Putamen (tissue), 1 donor: ENCODE measurements around the gene PCDHGA1.

Source experiments
- DNase-seq: peaks from one replicate; pipeline ENCODE4 v3.0.0-alpha.2; 2016; ENCODE audit warnings: low spot score

PCDHGA1 gene

DNA sequence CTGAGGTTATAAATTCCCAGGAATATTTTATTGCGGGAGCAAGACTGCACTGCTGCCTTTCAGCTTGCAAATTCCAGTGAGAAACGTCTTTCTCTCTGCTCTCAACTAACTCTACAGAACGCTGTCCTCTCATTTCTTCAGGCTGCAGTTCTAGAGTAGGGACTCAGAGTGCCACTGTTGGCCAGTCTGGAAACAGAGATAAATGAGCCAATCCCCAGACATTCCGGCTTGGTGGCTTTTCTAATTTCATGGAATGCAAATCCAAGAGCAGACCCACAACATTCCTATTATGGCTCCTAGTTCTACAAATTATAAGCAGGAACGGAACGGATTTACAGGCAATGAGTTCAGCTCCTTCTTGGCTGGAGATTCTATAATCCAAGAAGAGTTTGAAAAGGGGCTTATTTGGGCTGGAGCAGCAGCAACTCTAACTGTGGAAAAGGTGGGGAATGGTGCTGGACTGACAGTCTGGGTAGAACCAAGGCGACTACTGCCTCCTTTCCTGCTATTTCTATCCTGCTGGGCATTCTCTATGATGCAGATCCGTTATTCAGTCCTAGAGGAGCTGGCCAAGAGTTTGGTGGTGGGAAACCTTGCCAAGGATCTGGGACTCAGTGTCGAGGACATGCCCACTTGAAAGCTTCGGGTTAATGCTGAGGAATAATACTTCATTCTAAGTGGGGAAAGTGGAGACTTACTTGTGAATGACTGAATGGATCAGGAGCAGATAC, 109.3 kb downstream of the PCDHGA1 start:
- no peak for DNase-seq

DNA sequence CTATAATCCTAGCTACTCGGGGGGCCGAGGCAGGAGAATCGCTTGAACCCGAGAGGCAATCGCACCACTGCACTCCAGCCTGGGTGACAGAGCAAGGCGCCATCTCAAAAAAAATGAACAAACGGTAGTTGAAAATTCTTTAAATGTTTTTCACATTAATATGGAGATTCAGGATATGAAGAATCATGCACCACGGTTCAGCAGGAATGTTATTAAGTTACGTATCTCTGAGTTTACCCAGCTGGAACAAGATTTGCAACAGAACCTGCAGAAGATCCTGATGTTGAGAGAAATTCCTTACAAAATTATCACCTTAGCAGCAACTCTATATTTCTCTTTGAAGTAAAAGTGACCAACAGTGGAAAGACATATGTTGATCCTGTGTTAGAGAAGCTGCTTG, 110.0 kb downstream of the PCDHGA1 start:
- no peak for DNase-seq

DNA sequence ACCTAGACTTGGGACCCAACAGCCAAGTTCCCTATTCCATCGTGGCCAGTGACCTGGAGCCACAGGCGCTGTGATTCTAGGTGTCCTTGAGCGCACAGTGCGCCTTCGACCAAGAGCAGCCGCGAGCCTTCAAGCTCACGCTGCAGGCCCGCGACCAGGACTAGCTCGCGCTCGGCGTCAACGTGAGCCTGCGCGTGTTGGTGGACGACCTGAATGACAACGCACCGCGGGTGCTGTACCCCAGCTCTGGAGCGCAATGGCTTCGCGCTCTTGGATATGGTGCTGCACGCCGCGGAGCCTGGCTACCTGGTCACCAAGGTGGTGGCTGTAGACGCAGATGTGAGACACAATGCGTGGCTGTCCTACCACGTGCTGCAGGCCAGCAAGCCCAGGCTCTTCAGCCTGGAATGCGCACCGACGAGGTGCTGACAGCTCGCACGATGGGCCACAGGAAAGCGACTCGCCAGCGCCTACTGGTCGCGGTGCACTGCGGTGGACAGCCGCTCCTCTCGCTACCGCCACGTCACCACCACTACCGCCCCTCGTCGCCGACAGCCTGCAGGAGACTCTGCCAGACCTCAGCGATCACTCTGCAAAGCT, 111.4 kb downstream of the PCDHGA1 start:
- DNase-seq = no peak

DNA sequence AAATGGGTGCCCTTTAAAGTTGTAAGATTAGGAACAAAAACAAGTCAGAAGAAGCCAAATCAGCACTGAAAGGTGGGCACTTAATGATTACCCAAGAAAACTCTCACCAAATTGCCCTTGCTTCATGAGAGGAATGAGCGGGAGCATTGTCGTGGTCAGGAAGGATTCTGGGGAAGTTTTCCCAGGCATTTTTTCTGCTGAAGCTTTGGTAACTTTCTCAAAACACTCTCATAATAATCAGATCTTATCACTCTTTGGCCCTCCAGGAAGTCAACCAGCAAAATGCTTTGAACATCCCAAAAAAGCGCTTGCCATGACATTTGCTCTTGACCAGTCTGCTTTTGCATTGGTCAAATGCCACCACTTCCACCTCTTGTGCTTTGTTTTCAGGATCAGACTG, 135.0 kb downstream of the PCDHGA1 start:
- DNase-seq = no peak

DNA sequence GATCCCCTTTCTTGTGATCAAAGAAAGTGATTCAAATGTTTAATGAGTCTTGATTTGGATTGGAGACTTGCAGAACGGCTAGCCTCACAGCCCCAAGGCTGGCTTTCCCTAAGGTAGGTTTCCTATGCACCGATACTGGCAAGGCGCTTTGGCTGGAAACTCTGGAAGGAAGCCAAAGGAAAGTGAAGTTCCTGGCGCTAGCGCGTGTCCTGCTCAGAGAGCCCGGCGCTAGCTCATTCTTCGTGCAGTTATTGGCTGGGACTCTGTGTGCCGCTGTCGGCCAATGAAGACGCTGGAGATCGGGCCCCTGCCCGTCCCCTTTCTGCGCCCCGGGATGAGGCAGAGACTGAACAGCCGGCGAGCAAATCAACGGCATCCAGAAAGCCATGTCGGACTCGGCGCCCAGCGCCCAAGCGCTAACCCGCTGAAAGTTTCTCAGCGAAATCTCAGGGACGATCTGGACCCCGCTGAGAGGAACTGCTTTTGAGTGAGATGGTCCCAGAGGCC, 145.4 kb downstream of the PCDHGA1 start, which contains the start of gene PCDHGC3:
TSS of gene PCDHGC3 (plus strand) at position 342 of the 507 bp plus-strand sequence. CDS start at position 493, 151 bp downstream.
- DNase-seq = peak; percentile 85

DNA sequence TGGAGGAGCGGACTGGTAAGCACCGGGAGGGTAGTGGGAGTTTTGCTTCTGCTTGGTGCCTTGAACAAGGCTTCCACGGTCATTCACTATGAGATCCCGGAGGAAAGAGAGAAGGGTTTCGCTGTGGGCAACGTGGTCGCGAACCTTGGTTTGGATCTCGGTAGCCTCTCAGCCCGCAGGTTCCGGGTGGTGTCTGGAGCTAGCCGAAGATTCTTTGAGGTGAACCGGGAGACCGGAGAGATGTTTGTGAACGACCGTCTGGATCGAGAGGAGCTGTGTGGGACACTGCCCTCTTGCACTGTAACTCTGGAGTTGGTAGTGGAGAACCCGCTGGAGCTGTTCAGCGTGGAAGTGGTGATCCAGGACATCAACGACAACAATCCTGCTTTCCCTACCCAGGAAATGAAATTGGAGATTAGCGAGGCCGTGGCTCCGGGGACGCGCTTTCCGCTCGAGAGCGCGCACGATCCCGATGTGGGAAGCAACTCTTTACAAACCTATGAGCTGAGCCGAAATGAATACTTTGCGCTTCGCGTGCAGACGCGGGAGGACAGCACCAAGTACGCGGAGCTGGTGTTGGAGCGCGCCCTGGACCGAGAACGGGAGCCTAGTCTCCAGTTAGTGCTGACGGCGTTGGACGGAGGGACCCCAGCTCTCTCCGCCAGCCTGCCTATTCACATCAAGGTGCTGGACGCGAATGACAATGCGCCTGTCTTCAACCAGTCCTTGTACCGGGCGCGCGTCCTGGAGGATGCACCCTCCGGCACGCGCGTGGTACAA, 146.0 kb downstream of the PCDHGA1 start:
- DNase-seq = no peak

DNA sequence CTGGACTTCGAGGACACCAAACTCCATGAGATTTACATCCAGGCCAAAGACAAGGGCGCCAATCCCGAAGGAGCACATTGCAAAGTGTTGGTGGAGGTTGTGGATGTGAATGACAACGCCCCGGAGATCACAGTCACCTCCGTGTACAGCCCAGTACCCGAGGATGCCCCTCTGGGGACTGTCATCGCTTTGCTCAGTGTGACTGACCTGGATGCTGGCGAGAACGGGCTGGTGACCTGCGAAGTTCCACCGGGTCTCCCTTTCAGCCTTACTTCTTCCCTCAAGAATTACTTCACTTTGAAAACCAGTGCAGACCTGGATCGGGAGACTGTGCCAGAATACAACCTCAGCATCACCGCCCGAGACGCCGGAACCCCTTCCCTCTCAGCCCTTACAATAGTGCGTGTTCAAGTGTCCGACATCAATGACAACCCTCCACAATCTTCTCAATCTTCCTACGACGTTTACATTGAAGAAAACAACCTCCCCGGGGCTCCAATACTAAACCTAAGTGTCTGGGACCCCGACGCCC, 146.8 kb downstream of the PCDHGA1 start:
- no peak for DNase-seq

DNA sequence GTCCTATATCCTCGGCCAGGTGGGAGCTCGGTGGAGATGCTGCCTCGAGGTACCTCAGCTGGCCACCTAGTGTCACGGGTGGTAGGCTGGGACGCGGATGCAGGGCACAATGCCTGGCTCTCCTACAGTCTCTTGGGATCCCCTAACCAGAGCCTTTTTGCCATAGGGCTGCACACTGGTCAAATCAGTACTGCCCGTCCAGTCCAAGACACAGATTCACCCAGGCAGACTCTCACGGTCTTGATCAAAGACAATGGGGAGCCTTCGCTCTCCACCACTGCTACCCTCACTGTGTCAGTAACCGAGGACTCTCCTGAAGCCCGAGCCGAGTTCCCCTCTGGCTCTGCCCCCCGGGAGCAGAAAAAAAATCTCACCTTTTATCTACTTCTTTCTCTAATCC, 147.5 kb downstream of the PCDHGA1 start:
- DNase-seq = no peak

DNA sequence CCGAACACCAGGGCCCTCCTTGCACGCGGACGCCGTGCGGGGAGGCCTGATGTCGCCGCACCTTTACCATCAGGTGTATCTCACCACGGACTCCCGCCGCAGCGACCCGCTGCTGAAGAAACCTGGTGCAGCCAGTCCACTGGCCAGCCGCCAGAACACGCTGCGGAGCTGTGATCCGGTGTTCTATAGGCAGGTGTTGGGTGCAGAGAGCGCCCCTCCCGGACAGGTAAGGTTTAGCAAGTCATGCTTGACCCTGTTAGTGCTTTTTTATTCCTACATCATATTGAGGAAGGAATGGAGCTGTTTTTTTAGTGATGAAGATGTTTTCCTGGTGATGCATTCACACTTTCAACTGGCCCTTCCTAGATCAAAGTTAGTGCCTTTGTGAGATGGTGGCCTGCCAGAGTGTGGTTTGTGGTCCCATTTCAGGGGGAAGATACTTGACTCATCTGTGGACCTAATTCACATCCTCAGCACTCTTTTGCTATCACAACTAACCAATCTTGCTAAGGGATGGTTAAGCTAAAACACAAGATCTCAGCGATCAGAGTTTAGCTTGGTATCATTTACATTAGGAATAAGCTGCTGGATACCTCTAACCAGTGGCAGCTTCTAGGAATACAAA, 148.1 kb downstream of the PCDHGA1 start:
- DNase-seq = no peak

DNA sequence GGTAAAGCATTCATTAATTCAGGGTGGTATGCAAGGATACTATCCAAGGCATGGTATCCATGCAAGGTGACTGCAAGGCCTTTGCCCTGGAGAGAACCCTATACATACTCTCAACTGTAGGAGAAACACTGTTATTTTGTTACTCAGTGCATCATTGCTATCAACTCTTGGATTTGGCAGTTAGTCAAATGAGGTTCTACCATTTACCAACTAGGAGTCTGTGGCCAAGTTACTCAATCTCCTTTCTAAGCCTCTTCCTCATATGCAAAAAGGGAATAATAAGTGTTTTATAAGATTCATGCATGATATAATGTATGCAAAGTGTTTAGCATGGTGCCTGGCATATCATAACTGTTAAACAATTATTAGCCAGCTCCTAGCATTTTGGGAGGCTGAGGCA, 149.5 kb downstream of the PCDHGA1 start:
- DNase-seq = no peak

DNA sequence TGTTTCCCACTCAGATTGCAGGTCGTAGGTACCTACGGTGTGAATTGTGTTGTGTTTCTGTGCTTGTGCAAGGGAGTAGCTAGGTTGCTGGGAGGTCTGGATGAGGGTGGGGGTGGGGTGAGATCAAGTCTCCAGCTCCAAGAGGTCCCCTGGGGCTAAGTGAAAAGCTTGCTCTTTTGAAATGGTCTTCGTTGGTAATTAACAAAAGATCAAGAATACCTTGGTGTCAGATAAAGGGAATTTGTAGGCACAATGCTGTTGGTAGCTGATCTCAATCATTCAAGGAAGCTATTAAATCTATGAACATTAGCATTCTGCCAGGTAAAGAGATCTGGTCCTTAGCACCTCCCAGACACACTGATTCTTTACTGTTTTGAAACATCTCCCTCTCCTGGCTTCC, 153.6 kb downstream of the PCDHGA1 start:
- no peak for DNase-seq

DNA sequence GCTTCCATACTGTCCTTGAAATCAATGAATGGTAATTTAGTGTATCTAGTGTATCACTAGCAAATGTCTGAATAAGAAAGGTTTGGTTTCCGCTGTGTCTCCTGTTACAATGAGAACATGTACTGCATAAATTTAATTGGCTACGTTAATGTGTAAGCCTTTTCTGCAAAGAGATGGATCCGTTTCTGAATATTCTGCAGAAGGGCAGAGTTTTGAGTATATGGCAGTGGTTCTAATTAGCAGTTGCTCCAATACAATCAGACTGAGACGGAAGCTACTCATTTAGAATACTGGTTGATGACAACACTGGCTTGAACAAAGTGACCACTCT, 154.0 kb downstream of the PCDHGA1 start:
- DNase-seq = no peak

DNA sequence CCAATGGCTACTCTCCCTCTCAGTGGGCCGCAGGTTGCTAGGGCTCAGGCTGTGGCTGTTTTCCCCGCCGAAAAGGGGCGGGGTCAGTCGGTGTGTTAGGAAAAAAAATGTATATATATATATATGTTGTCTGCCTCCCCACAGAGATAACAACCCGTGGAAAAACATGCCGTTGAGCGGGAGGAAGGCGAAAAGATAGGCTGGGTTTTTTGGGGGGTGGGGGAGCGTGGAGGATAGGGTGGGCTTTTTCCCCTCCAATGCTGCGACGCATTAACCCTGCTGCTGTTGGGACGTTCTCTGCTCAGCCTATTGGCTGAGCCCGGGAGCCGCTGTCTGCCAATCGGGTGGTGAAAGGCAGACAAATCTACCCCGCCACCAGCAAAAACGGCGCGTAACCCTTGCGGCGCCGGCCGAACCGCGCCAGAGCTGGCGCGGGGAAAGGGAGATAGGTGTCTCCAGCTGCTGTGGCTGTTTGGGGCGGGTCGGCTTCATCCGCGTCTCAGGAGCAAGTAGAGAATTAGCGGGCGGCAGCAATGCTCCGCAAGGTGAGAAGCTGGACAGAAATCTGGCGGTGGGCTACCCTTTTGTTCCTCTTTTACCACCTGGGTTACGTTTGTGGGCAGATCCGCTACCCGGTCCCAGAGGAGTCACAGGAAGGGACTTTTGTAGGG, 154.5 kb downstream of the PCDHGA1 start, which contains the start of gene PCDHGC4:
TSS of gene PCDHGC4 (plus strand) at position 390 of the 671 bp plus-strand sequence. CDS start at position 534, 144 bp downstream.
- no peak for DNase-seq

DNA sequence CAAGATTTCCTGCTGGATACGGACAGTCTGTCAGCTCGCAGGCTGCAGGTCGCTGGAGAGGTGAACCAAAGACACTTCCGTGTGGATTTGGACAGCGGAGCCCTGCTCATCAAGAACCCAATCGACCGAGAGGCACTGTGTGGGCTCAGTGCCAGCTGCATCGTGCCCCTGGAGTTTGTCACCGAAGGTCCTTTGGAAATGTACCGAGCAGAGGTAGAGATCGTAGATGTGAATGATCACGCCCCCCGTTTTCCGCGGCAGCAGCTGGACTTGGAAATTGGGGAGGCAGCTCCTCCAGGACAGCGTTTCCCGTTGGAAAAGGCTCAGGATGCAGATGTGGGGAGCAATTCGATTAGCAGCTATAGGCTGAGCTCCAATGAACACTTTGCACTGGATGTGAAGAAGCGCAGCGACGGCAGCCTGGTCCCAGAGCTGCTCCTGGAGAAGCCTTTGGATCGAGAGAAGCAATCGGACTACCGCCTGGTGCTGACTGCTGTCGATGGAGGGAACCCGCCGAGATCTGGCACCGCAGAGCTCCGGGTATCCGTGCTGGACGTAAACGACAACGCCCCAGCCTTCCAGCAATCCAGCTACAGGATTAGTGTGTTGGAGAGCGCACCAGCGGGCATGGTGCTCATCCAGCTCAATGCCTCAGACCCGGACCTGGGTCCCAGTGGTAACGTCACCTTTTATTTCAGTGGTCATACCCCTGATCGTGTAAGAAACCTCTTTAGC, 155.2 kb downstream of the PCDHGA1 start:
- no peak for DNase-seq

DNA sequence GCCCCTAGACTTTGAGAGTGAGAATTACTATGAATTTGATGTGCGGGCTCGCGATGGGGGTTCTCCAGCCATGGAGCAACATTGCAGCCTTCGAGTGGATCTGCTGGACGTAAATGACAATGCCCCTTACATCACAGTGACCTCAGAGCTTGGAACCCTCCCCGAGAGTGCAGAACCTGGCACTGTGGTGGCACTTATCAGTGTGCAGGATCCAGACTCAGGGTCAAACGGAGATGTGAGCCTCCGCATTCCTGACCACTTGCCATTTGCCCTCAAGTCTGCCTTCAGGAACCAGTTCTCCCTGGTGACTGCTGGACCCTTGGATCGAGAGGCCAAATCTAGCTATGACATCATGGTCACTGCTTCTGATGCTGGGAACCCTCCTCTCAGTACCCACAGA, 155.8 kb downstream of the PCDHGA1 start:
- DNase-seq = no peak

DNA sequence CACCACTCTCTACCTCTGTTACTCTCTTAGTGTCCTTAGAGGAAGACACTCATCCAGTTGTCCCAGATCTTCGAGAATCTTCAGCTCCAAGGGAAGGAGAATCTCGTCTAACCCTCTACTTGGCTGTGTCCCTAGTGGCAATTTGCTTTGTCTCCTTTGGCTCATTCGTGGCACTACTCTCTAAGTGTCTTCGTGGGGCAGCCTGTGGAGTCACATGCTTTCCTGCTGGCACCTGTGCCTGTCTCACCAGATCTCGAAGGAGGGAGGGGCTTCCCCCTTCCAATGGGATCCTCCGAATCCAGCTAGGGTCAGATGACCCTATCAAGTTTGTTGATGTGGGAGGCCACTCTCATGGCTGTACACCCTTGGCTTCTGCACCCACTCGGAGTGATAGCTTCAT, 156.8 kb downstream of the PCDHGA1 start:
- DNase-seq = no peak

DNA sequence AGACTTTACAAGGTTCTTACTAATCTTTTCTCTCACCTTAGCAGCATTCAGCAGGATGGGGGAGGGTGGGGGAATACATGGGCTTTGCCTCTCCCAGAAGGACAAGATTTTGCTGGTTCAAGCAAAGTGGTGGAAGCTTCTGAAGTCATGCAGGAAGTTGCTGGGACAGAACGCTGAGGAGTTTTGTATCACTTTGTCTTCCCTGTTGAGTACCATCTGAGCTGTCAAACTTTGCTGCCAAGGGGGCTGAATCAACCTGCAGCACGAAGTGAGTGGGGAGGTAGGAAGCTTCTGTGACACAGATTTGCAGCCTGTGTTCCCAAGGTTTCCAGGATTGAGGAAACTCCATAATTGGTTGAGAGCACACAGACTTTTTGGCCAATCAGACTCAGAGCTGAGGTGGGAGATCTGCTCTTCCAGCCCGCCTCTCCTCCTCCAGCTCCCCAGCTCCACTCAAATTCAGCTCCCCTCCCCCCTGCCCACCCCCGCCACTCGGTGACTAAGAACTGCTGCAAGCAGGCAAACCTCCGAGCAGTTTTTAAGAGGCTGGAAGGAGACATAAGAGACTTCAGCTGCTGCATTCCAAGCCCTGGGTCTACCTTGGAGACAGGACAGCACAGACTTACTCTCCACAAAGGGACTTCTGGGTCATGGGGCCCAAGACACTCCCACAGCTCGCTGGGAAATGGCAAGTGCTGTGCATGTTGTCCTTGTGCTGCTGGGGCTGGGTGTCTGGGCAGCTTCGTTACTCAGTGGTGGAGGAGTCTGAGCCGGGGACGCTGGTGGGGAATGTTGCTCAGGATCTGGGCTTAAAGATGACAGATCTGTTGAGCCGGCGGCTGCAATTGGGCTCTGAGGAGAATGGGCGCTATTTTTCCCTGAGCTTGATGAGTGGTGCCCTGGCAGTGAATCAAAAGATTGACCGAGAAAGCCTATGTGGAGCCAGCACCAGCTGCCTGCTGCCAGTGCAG, 158.6 kb downstream of the PCDHGA1 start, which contains the start of gene PCDHGC5:
TSS of gene PCDHGC5 (plus strand) at position 491 of the 971 bp plus-strand sequence. CDS start at position 651, 160 bp downstream.
- DNase-seq = peak; percentile 88

DNA sequence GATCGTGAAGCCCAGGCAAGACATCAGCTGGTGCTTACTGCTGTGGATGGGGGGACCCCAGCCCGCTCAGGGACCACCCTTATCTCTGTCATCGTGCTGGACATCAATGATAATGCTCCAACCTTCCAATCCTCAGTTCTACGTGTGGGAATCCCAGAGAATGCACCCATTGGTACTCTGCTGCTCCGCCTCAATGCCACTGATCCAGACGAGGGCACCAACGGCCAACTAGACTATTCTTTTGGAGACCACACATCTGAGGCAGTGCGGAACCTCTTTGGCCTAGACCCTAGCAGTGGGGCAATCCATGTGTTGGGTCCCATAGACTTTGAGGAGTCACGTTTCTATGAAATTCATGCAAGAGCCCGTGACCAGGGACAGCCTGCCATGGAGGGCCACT, 159.5 kb downstream of the PCDHGA1 start:
- no peak for DNase-seq

DNA sequence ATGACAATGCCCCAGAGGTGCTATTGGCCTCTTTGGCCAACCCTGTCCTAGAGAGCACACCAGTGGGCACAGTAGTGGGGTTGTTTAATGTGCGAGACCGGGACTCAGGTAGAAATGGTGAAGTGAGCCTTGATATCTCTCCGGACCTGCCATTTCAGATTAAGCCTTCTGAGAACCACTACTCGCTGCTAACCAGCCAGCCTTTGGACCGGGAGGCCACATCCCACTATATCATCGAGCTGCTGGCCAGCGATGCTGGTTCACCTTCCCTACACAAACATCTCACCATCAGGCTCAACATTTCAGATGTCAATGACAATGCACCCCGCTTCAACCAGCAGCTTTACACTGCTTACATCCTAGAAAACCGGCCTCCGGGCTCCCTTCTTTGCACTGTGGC, 160.0 kb downstream of the PCDHGA1 start:
- no peak for DNase-seq
